ENCODE results near the gene ALOX15B.

The ALOX15B gene

GRCh38 chr17:8038954-8039610 is at the start of gene ALOX15B:
Gene ALOX15B, plus strand, starts transcription at chr17:8039059. Its CDS starts 97 bp downstream, at chr17:8039156.
- DNase-seq = no peak

GRCh38 chr17:7989781-7990655 is 48.8 kb upstream of the ALOX15B start:
- peak; percentile 77 for DNase-seq

GRCh38 chr17:7992516-7992915 is 46.3 kb upstream of the ALOX15B start:
- no peak for DNase-seq

GRCh38 chr17:7992924-7993323 is 45.9 kb upstream of the ALOX15B start:
- DNase-seq = no peak

- no peak for DNase-seq
Measured at GRCh38 chr17:7993972-7994589, 44.8 kb upstream of the ALOX15B start.

- no peak for DNase-seq
Measured at GRCh38 chr17:7995724-7996123, 43.1 kb upstream of the ALOX15B start.

GRCh38 chr17:7997186-7997585 is 41.7 kb upstream of the ALOX15B start:
- peak; percentile 13 for DNase-seq

- no peak for DNase-seq
Measured at GRCh38 chr17:8001976-8002720, 36.7 kb upstream of the ALOX15B start, which contains the start of gene GUCY2D. Gene GUCY2D, plus strand, starts transcription at chr17:8002615. Its CDS starts 433 bp downstream, at chr17:8003048.

- no peak for DNase-seq
Measured at GRCh38 chr17:8002721-8003593, 35.9 kb upstream of the ALOX15B start.

- DNase-seq = no peak
Measured at GRCh38 chr17:8003594-8004181, 35.2 kb upstream of the ALOX15B start.

- DNase-seq = no peak
Measured at GRCh38 chr17:8004899-8005298, 34.0 kb upstream of the ALOX15B start.

GRCh38 chr17:8005357-8005756 is 33.5 kb upstream of the ALOX15B start:
- no peak for DNase-seq

- no peak for DNase-seq
Measured at GRCh38 chr17:8005967-8006730, 32.7 kb upstream of the ALOX15B start.

GRCh38 chr17:8006836-8007680 is 31.8 kb upstream of the ALOX15B start:
- no peak for DNase-seq

- no peak for DNase-seq
Measured at GRCh38 chr17:8007836-8008235, 31.0 kb upstream of the ALOX15B start.

- no peak for DNase-seq
Measured at GRCh38 chr17:8012045-8012580, 26.7 kb upstream of the ALOX15B start.

GRCh38 chr17:8012996-8013640 is 25.7 kb upstream of the ALOX15B start:
- DNase-seq = no peak

GRCh38 chr17:8013731-8014557 is 24.9 kb upstream of the ALOX15B start:
- no peak for DNase-seq
